SH-SY5Y (cell line): ENCODE data around the gene IL4I1.

Experiments used
- GATA2 ChIP-seq: IDR thresholded peaks from 2 replicates; pipeline ENCODE4 v1.6.1; 2011; ENCODE audit warnings: mild to moderate bottlenecking, low read depth, low read length
- GATA3 ChIP-seq: IDR thresholded peaks from 2 replicates; pipeline ENCODE4 v1.6.1; 2011; ENCODE audit warnings: low read depth, mild to moderate bottlenecking, low read length, moderate library complexity

GRCh38 chr19:49877020-49877878 is 19.4 kb downstream of the IL4I1 start, which contains the start of the genes AKT1S1 and TBC1D17:
- no peak for TF ChIP-seq GATA3
- TF ChIP-seq GATA2, result no peak
